IPS-NIHi7 (cell line): ENCODE measurements around the gene HCRTR1.

Experiments
- DNase-seq: peaks from one replicate; pipeline ENCODE4 v3.0.0; 2012; ENCODE audit warnings: mixed read lengths; ENCODE audit errors: extremely low spot score

Gene HCRTR1

GRCh38 chr1:31650161-31651088 lies 32.9 kb downstream of the HCRTR1 start:
- no peak for DNase-seq

DNA sequence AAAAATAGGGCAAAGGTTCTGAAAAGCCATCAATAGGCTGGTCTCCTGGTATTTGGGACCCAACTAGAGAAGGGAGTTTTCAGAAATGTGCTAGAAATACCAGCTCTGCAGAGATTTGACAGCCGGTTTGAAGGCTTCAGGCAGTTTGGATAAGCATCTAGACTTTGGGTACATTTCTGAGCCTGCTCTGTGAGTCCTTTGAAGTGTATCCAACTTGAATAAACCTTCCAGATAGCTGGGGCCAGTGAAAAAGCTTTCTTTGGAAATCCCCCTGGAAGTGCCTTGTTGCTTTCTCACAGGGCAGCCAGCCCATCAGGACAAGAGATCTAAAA lies 33.6 kb downstream of the HCRTR1 start:
- no peak for DNase-seq

- DNase-seq, result no peak
These were observed 34.3 kb downstream of the HCRTR1 start for GRCh38 chr1:31651766-31652165.

- DNase-seq, result no peak
These were observed 35.5 kb downstream of the HCRTR1 start for GRCh38 chr1:31652891-31653499.

- no peak for DNase-seq
These were observed 36.4 kb downstream of the HCRTR1 start for GRCh38 chr1:31653717-31654473.

- DNase-seq, result no peak
These were observed 36.9 kb downstream of the HCRTR1 start for GRCh38 chr1:31654474-31654776.

- no peak for DNase-seq
These were observed 37.6 kb downstream of the HCRTR1 start for GRCh38 chr1:31655104-31655503.

- DNase-seq, result no peak
These were observed 38.3 kb downstream of the HCRTR1 start for GRCh38 chr1:31655756-31656155.

DNA sequence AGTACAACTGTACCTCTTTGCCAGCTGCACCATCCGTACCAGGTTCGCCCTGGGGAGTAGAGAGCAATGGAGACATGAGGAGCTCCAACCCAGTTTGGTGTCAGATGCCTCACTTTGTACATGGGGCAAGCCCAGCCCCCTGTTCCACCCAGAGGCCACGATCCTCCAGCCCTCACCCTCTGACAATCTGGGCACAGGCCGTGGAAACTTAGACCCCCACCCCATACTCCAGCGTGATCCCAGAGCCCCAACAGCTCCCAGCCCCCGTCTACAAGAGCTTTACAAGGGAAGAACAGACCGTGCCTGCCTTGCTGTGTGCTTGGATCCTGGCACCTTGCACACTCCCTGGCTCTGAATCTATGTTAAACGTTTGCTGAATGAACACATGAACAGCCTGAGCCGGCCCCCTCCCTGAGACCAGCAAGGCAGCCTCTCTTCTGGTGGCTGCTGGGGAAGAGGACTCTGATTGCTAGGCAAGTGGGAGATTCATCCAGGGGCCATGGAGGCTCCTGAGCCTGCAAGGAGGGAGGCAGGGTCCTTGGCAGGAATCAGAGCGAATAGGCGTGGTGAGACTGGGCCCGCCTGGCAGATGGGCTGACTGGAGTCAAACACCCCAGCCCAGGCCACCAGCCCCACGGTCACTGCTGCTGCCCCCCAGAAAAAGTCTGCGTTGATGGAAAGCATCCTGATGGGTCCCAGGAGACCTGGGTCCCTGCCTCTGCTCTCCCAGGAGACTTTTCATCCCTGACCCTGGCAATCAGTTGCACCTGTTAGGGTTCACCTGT lies 39.7 kb downstream of the HCRTR1 start:
- no peak for DNase-seq

GRCh38 chr1:31657972-31658510 lies 40.6 kb downstream of the HCRTR1 start:
- no peak for DNase-seq

DNA sequence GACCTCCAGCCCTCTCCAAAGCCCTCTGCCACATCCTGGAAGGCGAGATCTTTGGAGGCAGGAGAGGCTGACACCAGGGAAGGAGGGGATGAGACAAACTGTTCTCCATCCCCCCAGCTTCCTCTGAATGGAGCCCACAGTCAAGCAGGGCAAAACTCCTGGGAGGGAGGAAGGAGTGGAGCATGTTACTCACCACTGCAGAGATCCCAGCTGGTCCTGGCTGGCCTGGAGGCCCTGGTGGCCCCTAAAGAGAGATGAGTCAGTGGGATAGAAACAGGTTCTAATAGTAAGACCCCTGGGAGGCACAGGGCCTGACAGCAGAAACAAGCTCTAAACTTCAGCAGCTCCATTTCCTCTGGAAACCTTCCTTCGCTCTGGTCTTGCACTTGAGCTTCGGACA lies 41.2 kb downstream of the HCRTR1 start:
- DNase-seq, result no peak

DNA sequence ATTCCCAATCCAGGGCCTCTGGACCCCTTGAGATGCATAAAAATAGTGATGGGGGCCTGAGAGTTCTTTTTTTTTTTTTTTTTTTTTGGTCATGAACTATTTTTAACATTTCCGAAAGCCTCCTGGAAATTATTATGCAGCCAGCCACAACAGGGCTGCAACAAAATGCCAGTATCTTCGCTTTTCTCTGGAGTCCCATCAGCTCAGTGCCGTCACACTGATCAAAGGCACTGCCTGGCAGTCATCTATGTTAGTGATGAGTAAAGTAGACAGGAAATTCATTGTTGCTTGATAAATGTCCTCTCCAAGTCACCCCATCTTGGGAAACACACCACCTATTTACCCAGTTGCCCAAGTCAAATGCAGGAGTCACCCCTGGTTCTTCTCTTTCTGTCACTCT lies 42.4 kb downstream of the HCRTR1 start:
- no peak for DNase-seq

DNA sequence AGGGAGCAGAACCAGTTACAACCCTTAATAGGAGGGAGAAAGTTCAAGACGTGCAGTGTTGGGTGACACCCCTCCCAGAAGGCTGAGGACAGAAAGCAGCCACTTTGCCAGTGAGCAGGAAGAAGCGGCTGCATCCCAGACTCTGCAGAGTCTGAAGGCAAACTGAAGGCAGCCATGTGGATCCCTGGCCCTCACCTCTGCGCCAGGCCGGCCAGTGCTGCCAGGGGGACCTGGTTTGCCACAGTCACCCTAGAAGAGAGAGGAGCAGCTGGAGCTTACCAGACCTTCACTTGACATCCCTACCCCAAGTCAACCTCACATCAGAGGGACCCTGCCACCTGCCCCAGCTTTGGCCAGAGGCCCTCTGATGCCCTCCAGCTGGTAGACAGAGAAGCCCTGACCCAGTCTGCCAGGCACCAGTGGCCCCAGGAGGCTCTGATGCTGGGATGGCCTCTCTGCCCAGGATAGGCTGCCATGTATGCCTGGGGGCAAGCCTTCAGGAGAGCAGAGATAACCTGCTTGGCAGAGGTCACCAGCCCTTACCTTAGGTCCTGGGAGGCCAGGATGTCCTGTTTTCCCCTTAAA lies 43.5 kb downstream of the HCRTR1 start:
- no peak for DNase-seq

- no peak for DNase-seq
These were observed 44.4 kb downstream of the HCRTR1 start for GRCh38 chr1:31661856-31662255.

DNA sequence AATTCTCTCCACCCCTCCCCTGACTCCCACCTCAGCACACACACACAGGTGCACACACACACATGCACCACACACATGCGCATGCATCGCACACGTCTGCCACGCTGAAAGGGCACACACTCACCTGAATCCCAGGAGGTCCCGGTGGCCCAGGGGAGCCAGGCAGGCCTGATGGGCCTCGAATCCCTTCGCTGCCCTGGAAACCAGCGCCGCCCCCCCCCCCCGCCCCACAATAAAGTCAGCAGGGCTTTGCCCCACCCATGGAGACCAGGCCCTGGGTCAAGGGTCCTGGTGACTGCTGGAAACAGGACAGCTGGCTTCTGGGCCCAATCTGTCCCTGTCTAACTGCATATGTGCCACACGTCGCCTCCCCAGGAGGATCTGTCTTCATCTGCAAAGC lies 45.0 kb downstream of the HCRTR1 start:
- no peak for DNase-seq

GRCh38 chr1:31663622-31664452 lies 46.3 kb downstream of the HCRTR1 start:
- peak; percentile 95 for DNase-seq

DNA sequence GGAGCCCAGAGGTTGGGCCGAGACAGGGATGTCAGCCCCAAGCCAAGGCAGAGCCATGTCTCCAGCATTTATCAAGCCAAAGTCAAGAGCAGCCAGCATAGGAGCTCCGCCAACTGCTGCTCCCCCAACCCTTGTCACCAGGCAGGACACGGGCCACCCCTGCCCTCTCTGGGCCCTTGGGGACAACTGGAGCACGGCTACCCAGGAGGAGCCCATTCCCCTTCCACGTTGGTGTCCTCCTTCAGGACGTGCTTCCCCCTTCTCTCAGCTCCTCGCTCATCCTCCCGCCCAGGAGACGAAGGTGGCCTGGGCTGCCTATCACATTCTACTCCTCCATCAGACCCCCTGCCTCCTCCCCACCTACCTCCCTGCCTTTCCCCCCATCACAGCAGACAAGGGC lies 47.0 kb downstream of the HCRTR1 start:
- DNase-seq, result no peak

- no peak for DNase-seq
These were observed 47.9 kb downstream of the HCRTR1 start for GRCh38 chr1:31665234-31665878.

DNA sequence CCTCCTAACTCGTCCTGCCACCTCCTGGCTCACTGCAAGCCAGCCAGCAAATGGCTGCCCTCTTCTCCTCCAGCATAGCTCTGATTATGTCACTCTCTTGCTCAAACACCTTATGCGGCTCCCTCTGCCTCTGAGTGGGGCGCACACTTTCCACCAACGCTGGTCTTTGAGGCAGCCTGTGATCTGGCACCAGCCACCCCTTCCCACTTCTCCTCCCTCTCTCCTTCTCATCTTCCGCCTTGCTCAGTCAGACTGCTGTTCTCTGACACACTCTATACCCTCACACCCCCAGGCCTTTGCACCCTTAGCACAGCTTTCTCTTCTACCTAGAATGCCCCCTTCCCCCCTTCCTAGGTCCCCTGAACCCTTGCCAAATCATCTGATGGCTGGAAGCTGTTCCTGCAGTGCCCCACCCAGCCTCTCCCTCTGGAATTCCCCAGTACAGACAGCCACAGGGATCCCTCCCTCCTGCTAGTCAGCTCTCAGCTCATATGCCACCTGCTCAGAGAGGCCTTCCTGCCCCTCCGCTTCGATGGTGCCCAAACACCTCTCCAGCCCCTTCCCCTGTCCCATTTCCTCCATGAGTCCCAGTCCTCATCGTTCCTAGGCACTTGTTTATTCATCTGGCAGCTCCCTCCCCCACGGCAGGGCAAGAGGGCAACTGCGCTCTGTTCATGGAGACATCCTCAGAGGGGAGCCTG lies 48.9 kb downstream of the HCRTR1 start:
- no peak for DNase-seq
